NCI-H510A (cell line): ENCODE data around the gene AKT3.

ENCODE experiments used
- DNase-seq: peaks from one replicate; lab custom pipeline; 2025; lab: John Stamatoyannopoulos, UW

AKT3 gene

GRCh38 chr1:243557866-243558265, 292.2 kb downstream of the AKT3 start:
- no peak for DNase-seq

GRCh38 chr1:243554686-243555085, 295.4 kb downstream of the AKT3 start:
- no peak for DNase-seq

GRCh38 chr1:243553090-243553489, 297.0 kb downstream of the AKT3 start:
- no peak for DNase-seq

- DNase-seq: no peak
These were observed 299.8 kb downstream of the AKT3 start for GRCh38 chr1:243550276-243550675.

- DNase-seq: no peak
These were observed 300.3 kb downstream of the AKT3 start for GRCh38 chr1:243549791-243550190.

- no peak for DNase-seq
These were observed 300.9 kb downstream of the AKT3 start for GRCh38 chr1:243549108-243549507.

- DNase-seq: no peak
These were observed 301.5 kb downstream of the AKT3 start for GRCh38 chr1:243548516-243548915.

- no peak for DNase-seq
These were observed 302.2 kb downstream of the AKT3 start for GRCh38 chr1:243547891-243548290.

- DNase-seq: no peak
These were observed 303.6 kb downstream of the AKT3 start for GRCh38 chr1:243546457-243546856.

- DNase-seq: no peak
These were observed 306.5 kb downstream of the AKT3 start for GRCh38 chr1:243543501-243543900.

- DNase-seq: no peak
These were observed 307.2 kb downstream of the AKT3 start for GRCh38 chr1:243542739-243543415.

GRCh38 chr1:243539636-243540035, 310.4 kb downstream of the AKT3 start:
- DNase-seq: no peak

GRCh38 chr1:243535014-243535413, 315.0 kb downstream of the AKT3 start:
- no peak for DNase-seq

- no peak for DNase-seq
These were observed 320.5 kb downstream of the AKT3 start for GRCh38 chr1:243529512-243529911.

GRCh38 chr1:243528459-243529121, 321.5 kb downstream of the AKT3 start:
- DNase-seq: no peak

- peak; percentile 48 for DNase-seq
These were observed 323.9 kb downstream of the AKT3 start for GRCh38 chr1:243526180-243526579.

GRCh38 chr1:243525085-243525487, 325.0 kb downstream of the AKT3 start:
- no peak for DNase-seq

GRCh38 chr1:243523766-243524165, 326.3 kb downstream of the AKT3 start:
- DNase-seq: no peak

GRCh38 chr1:243520831-243521230, 329.2 kb downstream of the AKT3 start:
- no peak for DNase-seq

GRCh38 chr1:243514927-243515326, 335.1 kb downstream of the AKT3 start:
- DNase-seq: no peak

- no peak for DNase-seq
These were observed 336.1 kb downstream of the AKT3 start for GRCh38 chr1:243513726-243514491.

GRCh38 chr1:243510928-243511327, 339.1 kb downstream of the AKT3 start:
- DNase-seq: no peak

GRCh38 chr1:243508943-243509342, 341.1 kb downstream of the AKT3 start:
- no peak for DNase-seq
